Measurements from ENCODE around the gene NLRP13. TPM values are rescaled to one million over a fixed set of nuclear protein-coding genes. Genes with fewer than 3 reads are reported as not detected.

Gene NLRP13
- polyA plus RNA-seq, 2 of the 4 experiments (the other 2 are of a cell fraction): not detected

- TF ChIP-seq RAD21 (conservative IDR thresholded peaks at IDR 0.05 in 1 of 2, IDR thresholded peaks at IDR 0.05 in 1 of 2) (no peak), BCL3 (IDR thresholded peaks at IDR 0.05) (no peak), ZFP36 (IDR thresholded peaks at IDR 0.05; ENCODE audit: borderline replicate concordance, partially characterized antibody) (no peak), POLR2A (IDR thresholded peaks at IDR 0.05; ENCODE audit: low read length) (no peak), USF2 (IDR thresholded peaks at IDR 0.05) (no peak), NR3C1 (IDR thresholded peaks at IDR 0.05) (no peak), TFCP2L1 (CRISPR knock-in tag; IDR thresholded peaks at IDR 0.05) (no peak)
- TF ChIP-seq, protein P1, sequence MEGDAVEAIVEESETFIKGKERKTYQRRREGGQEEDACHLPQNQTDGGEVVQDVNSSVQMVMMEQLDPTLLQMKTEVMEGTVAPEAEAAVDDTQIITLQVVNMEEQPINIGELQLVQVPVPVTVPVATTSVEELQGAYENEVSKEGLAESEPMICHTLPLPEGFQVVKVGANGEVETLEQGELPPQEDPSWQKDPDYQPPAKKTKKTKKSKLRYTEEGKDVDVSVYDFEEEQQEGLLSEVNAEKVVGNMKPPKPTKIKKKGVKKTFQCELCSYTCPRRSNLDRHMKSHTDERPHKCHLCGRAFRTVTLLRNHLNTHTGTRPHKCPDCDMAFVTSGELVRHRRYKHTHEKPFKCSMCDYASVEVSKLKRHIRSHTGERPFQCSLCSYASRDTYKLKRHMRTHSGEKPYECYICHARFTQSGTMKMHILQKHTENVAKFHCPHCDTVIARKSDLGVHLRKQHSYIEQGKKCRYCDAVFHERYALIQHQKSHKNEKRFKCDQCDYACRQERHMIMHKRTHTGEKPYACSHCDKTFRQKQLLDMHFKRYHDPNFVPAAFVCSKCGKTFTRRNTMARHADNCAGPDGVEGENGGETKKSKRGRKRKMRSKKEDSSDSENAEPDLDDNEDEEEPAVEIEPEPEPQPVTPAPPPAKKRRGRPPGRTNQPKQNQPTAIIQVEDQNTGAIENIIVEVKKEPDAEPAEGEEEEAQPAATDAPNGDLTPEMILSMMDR (IDR thresholded peaks at IDR 0.05): no peak
- TF ChIP-seq, protein P2, sequence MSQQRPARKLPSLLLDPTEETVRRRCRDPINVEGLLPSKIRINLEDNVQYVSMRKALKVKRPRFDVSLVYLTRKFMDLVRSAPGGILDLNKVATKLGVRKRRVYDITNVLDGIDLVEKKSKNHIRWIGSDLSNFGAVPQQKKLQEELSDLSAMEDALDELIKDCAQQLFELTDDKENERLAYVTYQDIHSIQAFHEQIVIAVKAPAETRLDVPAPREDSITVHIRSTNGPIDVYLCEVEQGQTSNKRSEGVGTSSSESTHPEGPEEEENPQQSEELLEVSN (IDR thresholded peaks at IDR 0.05; ENCODE audit: borderline replicate concordance, low read depth): no peak
- Histone ChIP-seq H3K4me3 (no peak overlapping the region), H3K4me2 (no peak overlapping the region), H3K9me3 (peaks cover 21% of the 10 kb centered on the region), H3K4me1 (no peaks in the 10 kb centered on the region), H3K27ac (no peak overlapping the region)
- ChIA-PET POLR2A (no interaction called here), CTCF (interaction anchor here (1.3 kb wide), 1 partner anchor 21 kb away, joined by 3 read pairs; no protein-coding TSS in a partner anchor)
- 36% methylated on average over 14 of the region's 14 CpGs for WGBS (ENCODE audit: missing lambda C conversion rate)
- DNase-seq (ENCODE audit: low read depth in 1 of 2, low spot score in 1 of 2) (no peak), FAIRE-seq (no peak), ATAC-seq (no peak)
These were observed 73.7 kb downstream of the NLRP13 start for GRCh38 chr19:55858401-55858800.

DNA sequence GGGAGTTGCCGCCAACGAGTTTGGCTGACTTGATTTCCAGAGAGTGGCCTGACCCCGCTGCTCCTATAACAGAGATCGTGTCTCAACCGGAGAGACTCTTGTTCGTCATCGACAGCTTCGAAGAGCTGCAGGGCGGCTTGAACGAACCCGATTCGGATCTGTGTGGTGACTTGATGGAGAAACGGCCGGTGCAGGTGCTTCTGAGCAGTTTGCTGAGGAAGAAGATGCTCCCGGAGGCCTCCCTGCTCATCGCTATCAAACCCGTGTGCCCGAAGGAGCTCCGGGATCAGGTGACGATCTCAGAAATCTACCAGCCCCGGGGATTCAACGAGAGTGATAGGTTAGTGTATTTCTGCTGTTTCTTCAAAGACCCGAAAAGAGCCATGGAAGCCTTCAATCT lies 74.2 kb downstream of the NLRP13 start:
- Histone ChIP-seq H3K4me3 (no peak overlapping the region), H3K4me1 (no peaks in the 10 kb centered on the region), H3K4me2 (no peak overlapping the region), H3K27ac (no peak overlapping the region), H3K9me3 (peaks cover 21% of the 10 kb centered on the region)
- CTCF ChIA-PET: interaction anchor here (1.3 kb wide), 1 partner anchor 21 kb away, joined by 3 read pairs; no protein-coding TSS in a partner anchor
- FAIRE-seq (no peak), ATAC-seq (no peak), DNase-seq (ENCODE audit: low read depth in 1 of 2, low spot score in 1 of 2) (no peak)
- 37% methylated on average over 23 of the region's 23 CpGs for WGBS (ENCODE audit: missing lambda C conversion rate)
- no peak for TF ChIP-seq TFCP2L1 (CRISPR knock-in tag; IDR thresholded peaks at IDR 0.05)
- TF ChIP-seq ZNF302 (CRISPR knock-in tag; IDR thresholded peaks at IDR 0.05): no peak
- TF ChIP-seq, protein P2 (IDR thresholded peaks at IDR 0.05; ENCODE audit: borderline replicate concordance, low read depth): no peak
- no peak for TF ChIP-seq EP300 (IDR thresholded peaks at IDR 0.05)
- TF ChIP-seq ESRRA (IDR thresholded peaks at IDR 0.05; ENCODE audit: borderline replicate concordance, low read length): no peak
- TF ChIP-seq RNF2 (IDR thresholded peaks at IDR 0.05; ENCODE audit: borderline replicate concordance, low read depth): no peak
- TF ChIP-seq, protein P1 (IDR thresholded peaks at IDR 0.05): no peak
- TF ChIP-seq MAX (IDR thresholded peaks at IDR 0.05): no peak
- no peak for TF ChIP-seq KDM5A (IDR thresholded peaks at IDR 0.05)
- no peak for TF ChIP-seq USF2 (IDR thresholded peaks at IDR 0.05)
- no peak for TF ChIP-seq CBX8 (IDR thresholded peaks at IDR 0.05)
- TF ChIP-seq TP53 (CRISPR knock-in tag; IDR thresholded peaks at IDR 0.05): no peak
- no peak for TF ChIP-seq EHMT2 (IDR thresholded peaks at IDR 0.05; ENCODE audit: low read depth)
- TF ChIP-seq NFE2L2 (conservative IDR thresholded peaks at IDR 0.05; ENCODE audit: low read length): no peak
- POLR2A ChIA-PET: no interaction called here
